ENCODE results near the gene IZUMO4. TPM values are rescaled to one million over a fixed set of nuclear protein-coding genes. Genes with fewer than 3 reads are reported as not detected.

Gene IZUMO4
- total and polyA plus RNA-seq, 8 donors, result 5.2 to 42.2 (median 8.1) TPM

DNA sequence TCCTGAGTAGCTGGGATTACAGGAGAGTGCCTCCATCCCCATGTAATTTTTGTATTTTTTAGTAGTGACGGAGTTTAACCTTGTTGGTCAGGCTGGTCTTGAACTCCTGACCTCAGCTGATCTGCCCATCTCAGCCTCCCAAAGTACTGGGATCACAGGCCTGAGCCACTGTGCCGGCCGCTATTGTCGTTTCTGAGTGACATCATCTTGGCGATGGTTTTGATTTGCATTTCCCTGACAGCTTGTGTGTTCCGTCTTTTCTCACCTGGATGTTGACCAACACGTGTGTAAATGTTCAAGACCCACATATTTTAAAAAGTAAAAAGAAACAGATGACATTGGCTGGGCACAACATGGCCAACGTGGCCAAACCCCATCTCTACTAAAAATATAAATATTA, 32.9 kb upstream of the IZUMO4 start:
- H3K27me3 ChIP-seq, result no peaks in the 10 kb centered on the region
- intact Hi-C loops (cut with DNase I), result loop anchor here in 1 of 3 donors (10.0 kb wide), 1 partner anchor 129 kb away; no protein-coding TSS in a partner anchor
- no peak for TF ChIP-seq CTCF (IDR thresholded peaks at IDR 0.05)
- H3K9me3 ChIP-seq, result no peaks in the 10 kb centered on the region
- ATAC-seq (no peak), DNase-seq (no peak), FAIRE-seq (no peak)
- no peaks in the 10 kb centered on the region for H3K36me3 ChIP-seq
- 83 to 87% methylated on average over 8 of the region's 8 CpGs for WGBS, 2 donors
- peaks cover 21 to 27% (median 25%) of the 10 kb centered on the region in 3 donors for H3K4me1 ChIP-seq
- H3K27ac ChIP-seq, result no peak overlapping the region
- H3K4me3 ChIP-seq, result no peak overlapping the region

GRCh38 chr19:2064395-2064787, 32.3 kb upstream of the IZUMO4 start:
- Histone ChIP-seq H3K4me1 (peaks cover 19 to 21% (median 19%) of the 10 kb centered on the region in 3 donors), H3K9me3 (no peaks in the 10 kb centered on the region)
- DNase-seq, result peak in 1 of 6 donors; percentile 14

DNA sequence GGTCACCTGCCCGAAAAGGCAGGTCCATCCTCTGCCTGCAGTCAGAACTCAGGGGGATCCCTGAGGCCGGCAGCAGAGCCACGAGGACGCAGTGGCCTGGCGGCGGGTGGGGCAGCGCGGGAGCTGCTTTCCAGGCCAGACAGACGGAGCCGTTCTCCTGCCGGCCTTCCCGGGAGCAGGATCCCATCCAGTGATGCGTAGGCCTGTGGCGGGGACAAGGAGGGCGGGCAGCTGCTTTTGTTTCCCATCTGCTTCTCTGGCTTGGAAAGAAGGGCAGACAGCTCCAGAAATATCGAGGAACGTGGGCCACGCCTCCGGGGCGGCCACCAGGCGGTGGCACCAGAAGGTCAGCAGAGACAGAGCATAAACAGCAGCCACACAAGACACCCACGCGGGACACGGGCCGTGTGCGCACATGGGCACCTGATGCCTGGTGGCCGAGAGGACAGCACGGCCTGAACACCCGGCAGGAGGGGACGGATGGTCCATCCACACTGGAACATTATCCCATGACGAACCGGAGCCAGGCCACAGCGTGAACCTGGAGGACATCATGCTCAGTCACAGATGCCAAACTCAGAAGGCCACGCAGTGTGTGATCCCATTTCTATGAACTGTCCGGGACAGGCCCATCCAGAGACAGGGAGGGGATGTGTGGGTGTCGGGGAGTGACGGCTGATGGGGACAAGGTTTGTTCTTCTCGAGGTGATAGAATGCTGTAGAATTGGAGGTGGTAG, 31.8 kb upstream of the IZUMO4 start:
- DNase-seq (no peak), ATAC-seq (no peak), FAIRE-seq (no peak)
- H3K36me3 ChIP-seq, result no peaks in the 10 kb centered on the region
- H3K4me3 ChIP-seq, result no peak overlapping the region
- 74 to 76% methylated on average over 38 of the region's 38 CpGs for WGBS, 2 donors
- no peaks in the 10 kb centered on the region for H3K27me3 ChIP-seq
- H3K9me3 ChIP-seq, result no peaks in the 10 kb centered on the region
- H3K27ac ChIP-seq, result no peak overlapping the region
- no peak for TF ChIP-seq CTCF (IDR thresholded peaks at IDR 0.05)
- intact Hi-C loops (cut with DNase I), result loop anchor here in 2 of 3 donors (5.0 to 10.0 kb wide), 2 partner anchors 43 to 130 kb away; no protein-coding TSS in a partner anchor
- peaks cover 14 to 16% (median 15%) of the 10 kb centered on the region in 3 donors for H3K4me1 ChIP-seq

More at GRCh38 chr19:2064395-2064787, 32.3 kb upstream of the IZUMO4 start:
- Histone ChIP-seq H3K4me3 (no peak overlapping the region), H3K27ac (no peak overlapping the region), H3K27me3 (no peaks in the 10 kb centered on the region), H3K36me3 (no peaks in the 10 kb centered on the region)
- intact Hi-C loops (cut with DNase I), result loop anchor here in 1 of 3 donors (10.0 kb wide), 1 partner anchor 130 kb away; no protein-coding TSS in a partner anchor
- WGBS, 2 donors, result 79 to 82% methylated on average over 13 of the region's 13 CpGs
- no peak for FAIRE-seq
- no peak for ATAC-seq
- TF ChIP-seq CTCF (IDR thresholded peaks at IDR 0.05), result no peak

DNA sequence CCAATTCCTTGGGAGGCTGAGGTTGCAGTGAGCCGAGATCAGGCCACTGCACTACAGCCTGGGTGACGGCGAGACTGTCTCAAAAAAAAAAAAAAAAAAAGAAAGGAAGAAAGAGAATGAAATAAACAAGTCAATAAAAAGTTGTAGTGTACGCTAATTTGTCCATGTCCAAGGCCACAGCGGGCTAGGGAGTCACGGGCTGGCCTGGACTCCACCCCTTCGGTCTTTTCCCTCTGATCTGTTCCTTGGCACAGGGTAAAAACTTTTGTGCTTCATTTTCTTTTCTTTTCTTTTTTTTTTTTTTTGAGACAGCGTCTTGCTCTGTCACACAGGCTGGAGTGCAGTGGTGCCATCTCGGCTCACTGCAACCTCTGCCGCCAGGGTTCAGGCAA, 26.3 kb upstream of the IZUMO4 start:
- TF ChIP-seq CTCF (IDR thresholded peaks at IDR 0.05), result no peak
- no peak for FAIRE-seq

More for the DNA sequence above, 26.3 kb upstream of the IZUMO4 start:
- ATAC-seq, result peak; percentile 34 to 53 (median 49)
- Histone ChIP-seq H3K36me3 (peaks cover 0 to 16% (median 0%) of the 10 kb centered on the region in 3 donors), H3K9me3 (no peaks in the 10 kb centered on the region), H3K4me1 (peaks cover 0 to 6% (median 0%) of the 10 kb centered on the region in 3 donors), H3K27me3 (no peaks in the 10 kb centered on the region), H3K4me3 (no peak overlapping the region), H3K27ac (no peak overlapping the region)
- intact Hi-C loops (cut with DNase I), result loop anchor here in 2 of 3 donors (5.0 to 10.0 kb wide), 2 partner anchors 48 to 176 kb away; no protein-coding TSS in a partner anchor
- DNase-seq, result peak in 1 of 6 donors; percentile 9
- 60 to 63% methylated on average over 10 of the region's 10 CpGs for WGBS, 2 donors

Data from pancreas (tissue), 10 donors.